ENCODE data around the gene LRRC10B. TPM values are rescaled to one million over a fixed set of nuclear protein-coding genes. Genes with fewer than 3 reads are reported as not detected.

Gene LRRC10B
- total RNA-seq, 1 donor from 2014 or later: 0.45 TPM

GRCh38 chr11:61539831-61540357 is 31.3 kb downstream of the LRRC10B start:
- DNase-seq (no peak), ATAC-seq (no peak)
- intact Hi-C loops (cut with micrococcal nuclease): loop anchor here (10.0 kb wide), 1 partner anchor 1045 kb away; the partner anchor contains the start of gene MS4A12

- ATAC-seq (no peak), DNase-seq (no peak)
- intact Hi-C loops (cut with micrococcal nuclease): loop anchor here (10.0 kb wide), 1 partner anchor 1046 kb away; the partner anchor contains the start of gene MS4A12
Observed at GRCh38 chr11:61540528-61540927, 32.0 kb downstream of the LRRC10B start.

GRCh38 chr11:61541598-61541997 is 33.0 kb downstream of the LRRC10B start:
- ATAC-seq: peak; percentile 8
- DNase-seq: no peak
- intact Hi-C loops (cut with micrococcal nuclease): loop anchor here (10.0 kb wide), 1 partner anchor 1047 kb away; the partner anchor contains the start of gene MS4A12

GRCh38 chr11:61542024-61542461 is 33.5 kb downstream of the LRRC10B start:
- intact Hi-C loops (cut with micrococcal nuclease): loop anchor here (10.0 kb wide), 1 partner anchor 1047 kb away; the partner anchor contains the start of gene MS4A12
- DNase-seq (no peak), ATAC-seq (no peak)

- ATAC-seq: no peak
- intact Hi-C loops (cut with micrococcal nuclease): loop anchor here (10.0 kb wide), 1 partner anchor 1048 kb away; the partner anchor contains the start of gene MS4A12
- DNase-seq: no peak
Observed at GRCh38 chr11:61542705-61543104, 34.2 kb downstream of the LRRC10B start.

- DNase-seq: no peak
- intact Hi-C loops (cut with micrococcal nuclease): loop anchor here (10.0 kb wide), 1 partner anchor 1049 kb away; the partner anchor contains the start of gene MS4A12
- no peak for ATAC-seq
Observed at GRCh38 chr11:61543606-61544306, 35.2 kb downstream of the LRRC10B start.

GRCh38 chr11:61544466-61544865 is 35.9 kb downstream of the LRRC10B start:
- DNase-seq (no peak), ATAC-seq (no peak)
- intact Hi-C loops (cut with micrococcal nuclease): loop anchor here (10.0 kb wide), 1 partner anchor 1050 kb away; the partner anchor contains the start of gene MS4A12

GRCh38 chr11:61545341-61545740 is 36.8 kb downstream of the LRRC10B start:
- intact Hi-C loops (cut with micrococcal nuclease): loop anchor here (10.0 kb wide), 1 partner anchor 1051 kb away; the partner anchor contains the start of gene MS4A12
- ATAC-seq (no peak), DNase-seq (no peak)

GRCh38 chr11:61545921-61546320 is 37.4 kb downstream of the LRRC10B start:
- intact Hi-C loops (cut with micrococcal nuclease): loop anchor here (10.0 kb wide), 1 partner anchor 1051 kb away; the partner anchor contains the start of gene MS4A12
- ATAC-seq: no peak
- no peak for DNase-seq

GRCh38 chr11:61546663-61547062 is 38.1 kb downstream of the LRRC10B start:
- intact Hi-C loops (cut with micrococcal nuclease): loop anchor here (10.0 kb wide), 1 partner anchor 1052 kb away; the partner anchor contains the start of gene MS4A12
- DNase-seq (no peak), ATAC-seq (no peak)

- intact Hi-C loops (cut with micrococcal nuclease): loop anchor here (10.0 kb wide), 1 partner anchor 1052 kb away; the partner anchor contains the start of gene MS4A12
- DNase-seq (no peak), ATAC-seq (no peak)
Observed at GRCh38 chr11:61547246-61547645, 38.7 kb downstream of the LRRC10B start.

- DNase-seq: no peak
- no peak for ATAC-seq
- intact Hi-C loops (cut with micrococcal nuclease): loop anchor here (10.0 kb wide), 1 partner anchor 1054 kb away; the partner anchor contains the start of gene MS4A12
Observed at GRCh38 chr11:61549177-61549576, 40.6 kb downstream of the LRRC10B start.

- ATAC-seq: peak; percentile 50
- peak; percentile 75 for DNase-seq
- intact Hi-C loops (cut with micrococcal nuclease): loop anchor here (10.0 kb wide), 1 partner anchor 1055 kb away; the partner anchor contains the start of gene MS4A12
Observed at GRCh38 chr11:61549662-61550568, 41.4 kb downstream of the LRRC10B start.

GRCh38 chr11:61550665-61551227 is 42.2 kb downstream of the LRRC10B start:
- intact Hi-C loops (cut with micrococcal nuclease): no loop called here
- DNase-seq (no peak), ATAC-seq (no peak)

- peak; percentile 86 for ATAC-seq
- peak; percentile 89 for DNase-seq
- intact Hi-C loops (cut with micrococcal nuclease): no loop called here
Observed at GRCh38 chr11:61551634-61552033, 43.1 kb downstream of the LRRC10B start.

- ATAC-seq (peak; percentile 84), DNase-seq (peak; percentile 75)
- intact Hi-C loops (cut with micrococcal nuclease): no loop called here
Observed at GRCh38 chr11:61552108-61552635, 43.6 kb downstream of the LRRC10B start.

GRCh38 chr11:61553373-61554171 is 45.0 kb downstream of the LRRC10B start:
- no peak for ATAC-seq
- intact Hi-C loops (cut with micrococcal nuclease): no loop called here
- DNase-seq: no peak
